HG03460 (cell line): ENCODE data around the gene VAMP2.
"Not testable (repeated sequence)": the region's sequence is repeated elsewhere in the genome, so short reads cannot be mapped to it uniquely, and the experiment has no call there.

Experiments
- ATAC-seq: cut with Tn5 transposase; IDR thresholded peaks from one replicate; pipeline ENCODE4 v1.9.1; 2021; ENCODE audit not compliant: unreplicated experiment

Gene VAMP2

GRCh38 chr17:8176197-8176940 lies 13.6 kb upstream of the VAMP2 start, which contains the start of gene TMEM107:
Gene TMEM107, minus strand, starts transcription at chr17:8176380. Its CDS starts 94 bp downstream, at chr17:8176286.
- no peak for ATAC-seq

DNA sequence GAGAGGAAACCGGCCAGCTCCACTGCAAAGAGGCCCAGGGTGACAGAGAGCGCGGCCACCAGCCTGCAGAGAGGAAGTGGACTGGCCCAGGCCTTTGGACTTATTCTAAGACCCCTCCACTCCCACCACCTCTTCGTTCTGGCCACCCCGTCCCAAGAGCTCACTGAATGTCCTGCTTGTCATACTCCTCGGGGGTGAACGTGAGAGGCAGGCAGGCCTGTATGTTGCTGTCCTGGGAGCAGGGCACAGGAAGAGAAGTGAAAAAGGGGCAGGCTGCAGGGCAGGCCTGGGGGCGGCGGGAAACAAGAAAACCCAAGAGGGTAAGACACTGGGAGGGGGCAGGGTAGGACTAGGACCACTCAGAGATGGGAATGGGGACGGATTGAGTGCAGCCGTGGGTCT lies 13.0 kb upstream of the VAMP2 start:
- ATAC-seq = no peak

GRCh38 chr17:8173871-8174322 lies 11.1 kb upstream of the VAMP2 start:
- no peak for ATAC-seq

- ATAC-seq = peak; percentile 54
These were observed 10.5 kb upstream of the VAMP2 start for GRCh38 chr17:8173056-8173870.

GRCh38 chr17:8170186-8170585 lies 7.4 kb upstream of the VAMP2 start:
- ATAC-seq = not testable (repeated sequence)

DNA sequence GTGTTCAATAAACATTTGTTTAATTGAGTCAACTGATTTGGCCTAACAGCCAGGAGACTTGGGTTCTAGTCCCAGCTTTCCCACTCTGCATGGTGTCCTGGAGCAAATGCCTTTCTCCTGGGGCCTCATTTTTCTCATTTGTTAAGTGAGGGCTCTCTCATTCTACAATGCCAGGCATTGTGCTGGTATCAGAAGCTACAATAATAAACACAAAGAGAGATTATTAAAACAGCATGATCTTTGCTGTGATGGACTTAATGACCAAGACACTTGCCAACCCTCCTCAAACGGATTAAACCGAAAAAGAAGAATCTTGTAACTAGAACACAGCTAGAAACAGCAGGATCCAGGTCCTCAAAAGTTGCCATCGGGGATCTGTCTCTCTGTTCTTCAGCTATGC lies 4.8 kb upstream of the VAMP2 start:
- ATAC-seq = no peak

GRCh38 chr17:8166731-8167130 lies 4.0 kb upstream of the VAMP2 start:
- no peak for ATAC-seq

GRCh38 chr17:8164815-8165131 lies 2.0 kb upstream of the VAMP2 start:
- ATAC-seq = no peak

- ATAC-seq = no peak
These were observed 1.4 kb upstream of the VAMP2 start for GRCh38 chr17:8163978-8164814.

- no peak for ATAC-seq
These were observed 539 bp upstream of the VAMP2 start for GRCh38 chr17:8162997-8163977.

DNA sequence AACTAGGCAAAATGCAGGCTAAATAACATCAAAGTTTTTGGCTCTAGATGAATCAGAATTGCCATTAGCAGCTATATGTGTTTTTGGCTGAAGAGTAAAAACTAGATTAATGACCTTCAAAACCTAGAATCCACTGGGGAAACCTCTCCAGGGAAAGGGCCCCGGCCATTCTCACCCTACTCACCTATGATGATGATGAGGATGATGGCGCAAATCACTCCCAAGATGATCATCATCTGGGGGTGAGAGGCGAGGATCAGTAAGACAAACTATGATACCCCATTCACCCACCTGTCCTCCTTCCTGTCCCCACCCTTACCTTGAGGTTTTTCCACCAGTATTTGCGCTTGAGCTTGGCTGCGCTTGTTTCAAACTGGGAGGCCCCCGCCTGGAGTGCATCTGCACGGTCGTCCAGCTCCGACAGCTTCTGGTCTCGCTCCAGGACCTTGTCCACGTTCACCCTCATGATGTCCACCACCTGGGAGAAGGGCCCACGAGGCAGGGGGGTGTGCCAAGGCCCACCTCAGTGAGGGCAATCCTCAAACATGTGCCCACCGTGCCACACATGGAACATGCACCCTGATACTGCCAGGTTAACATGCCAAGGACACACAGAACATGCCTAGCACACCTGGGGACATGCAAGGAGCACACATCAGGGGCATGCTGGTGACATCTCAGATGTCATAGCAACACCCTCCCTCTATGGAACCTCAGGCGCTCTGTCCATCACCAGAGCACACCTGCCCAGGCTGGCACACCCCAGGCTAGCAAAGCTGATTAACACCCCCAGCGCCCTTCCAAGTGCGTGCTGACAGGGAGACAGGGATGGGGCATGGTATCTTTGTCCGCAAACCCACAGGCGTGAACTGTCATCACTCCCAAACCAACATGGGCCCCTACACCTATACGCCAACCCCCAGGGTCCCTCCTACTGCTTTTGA lies 1.2 kb downstream of the VAMP2 start:
- no peak for ATAC-seq

DNA sequence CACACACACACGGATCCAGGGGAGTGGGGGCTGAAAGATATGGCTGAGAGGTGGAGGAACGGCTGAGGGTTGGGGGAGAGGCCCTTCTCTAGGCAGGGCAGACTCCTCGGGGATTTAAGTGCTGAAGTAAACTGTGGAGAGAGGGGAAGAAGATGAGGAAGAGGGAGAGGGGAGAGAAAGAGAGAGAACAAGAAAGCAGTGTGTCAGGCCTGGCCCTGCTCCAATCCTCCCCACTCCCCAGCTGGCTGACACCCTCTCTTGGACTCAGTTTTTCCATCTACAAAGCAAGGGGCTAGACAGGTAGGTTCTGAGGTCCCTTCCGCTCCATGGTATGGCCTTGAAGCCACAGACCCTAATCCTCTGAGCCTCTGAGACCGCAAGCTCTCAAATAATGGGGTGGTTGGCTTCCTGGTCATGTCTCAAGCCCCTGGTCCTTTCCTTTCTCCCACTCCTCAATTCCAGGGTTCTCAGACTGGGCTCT lies 2.0 kb downstream of the VAMP2 start:
- no peak for ATAC-seq

GRCh38 chr17:8160224-8160577 lies 2.5 kb downstream of the VAMP2 start:
- no peak for ATAC-seq

- ATAC-seq = no peak
These were observed 3.1 kb downstream of the VAMP2 start for GRCh38 chr17:8159459-8160223.

DNA sequence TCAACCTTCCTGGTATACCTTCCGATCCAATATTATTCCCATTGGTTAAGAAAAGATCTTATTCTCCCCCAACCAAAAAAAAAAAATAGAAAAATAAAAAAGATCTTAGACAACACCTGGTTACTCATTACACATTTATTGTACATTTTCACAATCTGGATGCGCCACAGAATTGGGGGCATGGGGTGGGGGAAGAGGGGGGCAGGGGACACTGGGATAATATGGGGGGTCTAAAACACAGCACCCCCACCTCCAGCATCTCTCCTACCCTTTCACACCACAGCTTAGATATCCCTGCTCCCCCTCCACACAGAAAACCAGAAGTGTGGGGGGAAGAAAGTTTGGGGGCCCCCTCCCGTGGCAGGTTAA lies 3.7 kb downstream of the VAMP2 start:
- no peak for ATAC-seq

DNA sequence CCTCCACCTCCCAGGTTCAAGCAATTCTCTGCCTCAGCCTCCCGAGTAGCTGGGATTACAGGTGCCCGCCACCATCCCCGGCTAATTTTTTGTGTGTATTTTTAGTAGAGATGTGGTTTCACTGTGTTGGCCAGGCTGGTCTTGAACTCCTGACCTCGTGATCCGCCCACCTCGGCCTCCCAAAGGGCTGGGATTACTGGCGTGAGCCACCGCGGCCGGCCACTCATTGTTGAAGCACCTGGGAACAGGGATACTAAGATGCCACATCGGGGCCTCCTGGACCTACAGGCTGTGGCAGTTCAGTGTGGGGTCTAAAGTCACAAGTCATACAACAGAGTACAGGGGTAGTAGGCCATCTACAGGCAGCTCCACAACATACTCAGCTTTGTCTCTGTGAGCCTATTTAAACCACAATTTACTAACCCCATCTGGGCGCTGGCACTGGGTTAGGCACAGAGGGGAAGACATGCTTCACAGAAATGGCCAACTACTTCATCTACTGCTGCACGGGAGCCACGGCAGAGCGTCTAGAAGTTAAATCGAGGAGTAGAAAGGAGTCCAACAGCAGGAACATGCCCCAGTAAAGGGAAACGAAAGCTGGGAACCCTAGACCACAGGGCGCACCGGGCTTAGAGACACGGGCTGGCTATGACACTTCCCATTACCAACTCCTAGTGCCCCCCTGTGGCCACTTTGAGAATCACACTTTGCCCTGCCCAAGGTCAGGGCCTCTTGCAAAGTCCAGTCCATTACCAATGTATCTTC lies 4.3 kb downstream of the VAMP2 start:
- ATAC-seq = no peak

- ATAC-seq = peak; percentile 68
These were observed 6.3 kb downstream of the VAMP2 start for GRCh38 chr17:8156246-8156992.
